Prostate gland (tissue), 2 donors: Measurements from ENCODE around the gene CELF2. TPM values are rescaled to one million over a fixed set of nuclear protein-coding genes. Genes with fewer than 3 reads are reported as not detected.

ENCODE experiments used
- DNase-seq: peaks from one replicate; pipeline ENCODE4 v3.0.0-alpha.2; 2019; ENCODE audit warnings: low spot score
- H3K27ac ChIP-seq, 2 donors: fragments of 200-600 bp; sonication (generic); 2 replicates each; pipeline ENCODE4 v1.5.1; 2017 to 2019
- H3K27me3 ChIP-seq: fragments of 200-600 bp; sonication (generic); replicated peaks from 2 replicates; pipeline ENCODE4 v1.5.1; 2019; ENCODE audit not compliant: insufficient read depth
- H3K36me3 ChIP-seq, 2 donors: fragments of 200-600 bp; sonication (generic); 1 replicate in 1 of 2; 2 replicates in 1 of 2; pipeline versions ENCODE4 v1.5.1 to v1.8.1; 2017 to 2019
- H3K4me1 ChIP-seq: fragments of 200-600 bp; sonication (generic); replicated peaks from 2 replicates; pipeline ENCODE4 v1.5.1; 2019
- H3K4me3 ChIP-seq, 2 donors: fragments of 200-600 bp; sonication (generic); 2 replicates each; pipeline ENCODE4 v1.5.1; 2017 to 2019
- H3K9me3 ChIP-seq: fragments of 200-600 bp; sonication (generic); 2 replicates; pipeline ENCODE4 v1.5.1; 2017
- POLR2A ChIP-seq: fragments of 450-650 bp; IDR thresholded peaks from one replicate; pipeline ENCODE4 v1.6.1; 2016; ENCODE audit warnings: antibody characterized with exemption, mild to moderate bottlenecking
- POLR2AphosphoS5 ChIP-seq: sonication (generic); formaldehyde crosslinking; IDR thresholded peaks from one replicate; pipeline ENCODE4 v1.6.1; 2017; ENCODE audit warnings: antibody characterized with exemption
- WGBS: methylation state at CpG from one replicate; pipeline ENCODE4 v1.1.5; 2018; 5-methylcytosine and 5-hydroxymethylcytosine counted together
- intact Hi-C: fragments of 100-400 bp; cut with DNase I; formaldehyde crosslinking; loops from one replicate; pipeline ENCODE4 v1.14.2; 2022
- total RNA-seq, 2 donors: library from RNA; depleted of rRNA; stranded (reverse); fragments of >200 nt; gene quantifications; one replicate each; pipeline ENCODE4 v1.1.0, GENCODE V29; 2016
- TF ChIP-seq, protein P1 (sequence below), 4 experiments: fragments of 200-600 bp in 2 of 4; fragments of 450-650 bp in 2 of 4; sonication (generic) in 2 of 4; IDR thresholded peaks; 1 replicate in 3 of 4; 2 replicates in 1 of 4; pipeline ENCODE4 v1.5.1; 2016 to 2019; ENCODE audit warnings: antibody characterized with exemption in 4 of 4, mild to moderate bottlenecking in 2 of 4, moderate library complexity in 2 of 4

The CELF2 gene
- total RNA-seq, 2 donors from 2014 or later: 19.2 to 43.2 TPM

DNA sequence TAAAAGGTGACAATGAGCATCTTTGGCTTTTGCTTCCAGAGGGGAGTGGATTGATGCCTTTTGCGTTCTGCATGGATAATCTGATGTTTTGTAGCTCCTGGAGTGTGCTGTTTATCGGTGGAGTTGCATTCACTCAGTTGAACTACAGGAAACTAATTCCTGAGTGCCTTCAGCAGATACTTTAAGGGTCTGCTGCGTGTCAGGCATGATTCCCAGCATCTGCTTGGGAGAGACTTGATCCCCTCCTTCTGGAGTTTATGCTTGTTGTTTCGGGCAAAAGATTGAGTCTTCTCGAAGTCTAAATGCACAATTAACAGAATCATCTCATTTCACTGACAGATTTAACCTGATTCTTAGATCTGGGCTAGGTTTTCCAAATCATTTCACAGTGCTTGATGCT, 46.2 kb downstream of the CELF2 start:
- no peak for DNase-seq
- no peak for TF ChIP-seq POLR2A
- TF ChIP-seq POLR2AphosphoS5: no peak
- TF ChIP-seq, protein P1, sequence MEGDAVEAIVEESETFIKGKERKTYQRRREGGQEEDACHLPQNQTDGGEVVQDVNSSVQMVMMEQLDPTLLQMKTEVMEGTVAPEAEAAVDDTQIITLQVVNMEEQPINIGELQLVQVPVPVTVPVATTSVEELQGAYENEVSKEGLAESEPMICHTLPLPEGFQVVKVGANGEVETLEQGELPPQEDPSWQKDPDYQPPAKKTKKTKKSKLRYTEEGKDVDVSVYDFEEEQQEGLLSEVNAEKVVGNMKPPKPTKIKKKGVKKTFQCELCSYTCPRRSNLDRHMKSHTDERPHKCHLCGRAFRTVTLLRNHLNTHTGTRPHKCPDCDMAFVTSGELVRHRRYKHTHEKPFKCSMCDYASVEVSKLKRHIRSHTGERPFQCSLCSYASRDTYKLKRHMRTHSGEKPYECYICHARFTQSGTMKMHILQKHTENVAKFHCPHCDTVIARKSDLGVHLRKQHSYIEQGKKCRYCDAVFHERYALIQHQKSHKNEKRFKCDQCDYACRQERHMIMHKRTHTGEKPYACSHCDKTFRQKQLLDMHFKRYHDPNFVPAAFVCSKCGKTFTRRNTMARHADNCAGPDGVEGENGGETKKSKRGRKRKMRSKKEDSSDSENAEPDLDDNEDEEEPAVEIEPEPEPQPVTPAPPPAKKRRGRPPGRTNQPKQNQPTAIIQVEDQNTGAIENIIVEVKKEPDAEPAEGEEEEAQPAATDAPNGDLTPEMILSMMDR (IDR thresholded peaks at IDR 0.05): no peak
- intact Hi-C loops: no loop called here
- H3K4me1 ChIP-seq: no peaks in the 10 kb centered on the region
- 81% methylated on average over 5 of the region's 5 CpGs for WGBS
- no peaks in the 10 kb centered on the region for H3K9me3 ChIP-seq
- no peak overlapping the region for H3K27ac ChIP-seq
- H3K27me3 ChIP-seq: no peaks in the 10 kb centered on the region
- H3K36me3 ChIP-seq: no peaks in the 10 kb centered on the region
- H3K4me3 ChIP-seq: no peak overlapping the region

DNA sequence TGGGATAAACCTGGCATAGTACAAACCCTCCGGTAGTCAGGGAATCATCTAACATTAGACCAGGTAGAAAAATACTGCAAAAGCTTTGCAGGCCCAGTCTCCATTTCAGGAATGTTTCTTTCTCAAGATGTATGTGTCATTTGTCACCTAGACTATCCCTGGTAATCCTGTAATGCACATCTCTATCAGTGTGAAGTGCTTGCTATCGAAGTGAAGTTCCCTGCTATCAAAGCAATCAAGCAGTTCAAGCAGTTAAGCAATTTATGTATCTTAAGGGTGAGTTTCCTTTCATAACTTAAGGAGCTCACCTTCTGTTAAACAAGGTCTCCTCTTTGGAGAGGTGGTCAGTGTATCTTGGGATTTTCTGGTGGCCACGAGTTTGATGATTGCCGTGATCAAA, 47.2 kb downstream of the CELF2 start:
- TF ChIP-seq POLR2AphosphoS5 (no peak), POLR2A (no peak)
- TF ChIP-seq, protein P1 (IDR thresholded peaks at IDR 0.05): no peak
- Histone ChIP-seq H3K27me3 (no peaks in the 10 kb centered on the region), H3K27ac (no peak overlapping the region), H3K4me3 (no peak overlapping the region), H3K36me3 (no peaks in the 10 kb centered on the region), H3K4me1 (no peaks in the 10 kb centered on the region), H3K9me3 (no peaks in the 10 kb centered on the region)
- no peak for DNase-seq
- intact Hi-C loops: no loop called here
- WGBS: 96% methylated on average over 4 of the region's 4 CpGs

DNA sequence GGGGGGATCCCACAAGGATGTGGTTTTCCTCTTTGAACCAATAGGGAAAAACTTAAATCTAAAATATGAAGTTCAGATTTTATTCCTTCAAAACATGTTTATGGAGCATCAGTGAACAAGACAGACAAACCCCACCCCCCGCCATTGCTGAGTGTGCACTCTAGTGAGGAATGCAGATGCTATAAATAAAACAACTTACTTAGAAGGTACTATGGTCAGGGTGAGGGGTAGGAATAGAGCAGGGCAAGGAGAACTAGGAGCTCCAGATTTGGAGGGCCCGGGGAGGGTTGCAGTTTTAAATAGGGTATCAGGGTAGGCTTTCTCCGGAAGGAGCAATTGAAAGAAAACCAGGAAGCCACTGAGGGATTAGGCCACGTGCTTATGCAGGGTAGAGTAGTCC, 47.9 kb downstream of the CELF2 start:
- 93% methylated on average over 4 of the region's 4 CpGs for WGBS
- Histone ChIP-seq H3K4me1 (no peaks in the 10 kb centered on the region), H3K27ac (no peak overlapping the region), H3K9me3 (no peaks in the 10 kb centered on the region), H3K36me3 (no peaks in the 10 kb centered on the region), H3K4me3 (no peak overlapping the region), H3K27me3 (no peaks in the 10 kb centered on the region)
- DNase-seq: no peak
- intact Hi-C loops: no loop called here
- TF ChIP-seq POLR2AphosphoS5 (no peak), POLR2A (no peak)
- TF ChIP-seq, protein P1 (IDR thresholded peaks at IDR 0.05): no peak

DNA sequence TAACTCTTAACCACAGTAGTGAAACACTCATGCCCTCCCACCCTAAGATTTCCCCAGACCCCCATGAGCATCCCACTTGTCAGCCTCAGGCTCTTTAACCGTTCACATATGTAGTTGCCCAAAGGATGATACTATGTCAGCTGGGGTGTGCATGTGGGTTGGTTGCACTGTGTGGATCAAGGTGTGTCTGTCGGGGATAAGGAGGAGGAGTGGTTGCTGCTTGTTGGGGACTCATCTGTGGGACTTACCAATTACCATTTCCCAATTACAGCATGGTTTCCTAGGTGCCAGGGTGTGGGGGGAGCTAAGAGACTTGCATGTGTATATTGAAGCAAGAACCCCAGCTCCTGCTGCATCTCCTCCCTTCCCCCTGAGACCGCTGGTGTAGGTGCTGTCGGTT, 48.8 kb downstream of the CELF2 start:
- H3K4me1 ChIP-seq: no peaks in the 10 kb centered on the region
- no peaks in the 10 kb centered on the region for H3K27me3 ChIP-seq
- intact Hi-C loops: no loop called here
- no peak overlapping the region for H3K27ac ChIP-seq
- no peaks in the 10 kb centered on the region for H3K9me3 ChIP-seq
- H3K36me3 ChIP-seq: no peaks in the 10 kb centered on the region
- TF ChIP-seq POLR2AphosphoS5 (no peak), POLR2A (no peak)
- TF ChIP-seq, protein P1 (IDR thresholded peaks at IDR 0.05): no peak
- WGBS: 94% methylated on average over 4 of the region's 4 CpGs
- no peak overlapping the region for H3K4me3 ChIP-seq
- DNase-seq: no peak

DNA sequence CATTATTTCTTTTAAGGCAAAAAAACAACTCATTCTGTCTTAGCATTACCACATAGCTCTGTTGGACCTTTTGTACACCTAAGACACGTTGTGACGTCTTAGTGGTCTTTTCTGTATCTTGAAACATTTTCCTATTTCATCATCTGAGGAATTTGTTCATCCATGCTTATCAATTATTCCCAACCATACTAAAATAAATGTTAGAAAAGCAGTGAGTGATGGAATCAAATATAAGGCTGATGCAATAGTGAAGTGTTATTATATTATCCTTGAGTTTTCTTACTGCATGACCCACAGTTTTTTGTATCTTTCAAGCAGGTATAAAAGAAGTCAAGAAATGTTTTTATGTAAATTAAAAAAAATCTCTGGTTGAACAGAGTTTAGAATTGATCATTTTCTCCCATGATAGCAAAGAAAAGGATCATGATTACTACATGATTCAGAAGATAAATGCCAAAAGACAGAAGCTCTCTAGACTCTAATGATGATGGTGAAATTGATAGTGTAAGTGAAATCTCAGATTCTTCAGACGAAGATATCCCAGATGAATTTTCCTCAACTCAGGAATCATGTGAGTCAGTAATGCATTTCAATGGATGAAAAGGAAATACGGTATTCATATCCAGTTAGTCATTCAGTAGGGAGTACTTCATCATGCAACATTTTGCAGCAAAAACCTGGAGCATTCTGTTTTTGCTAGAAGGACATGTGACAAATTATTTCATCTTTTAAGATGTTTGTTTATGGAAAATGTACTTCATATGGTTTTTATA, 51.4 kb downstream of the CELF2 start:
- H3K27me3 ChIP-seq: no peaks in the 10 kb centered on the region
- no peak for DNase-seq
- H3K27ac ChIP-seq: no peak overlapping the region
- intact Hi-C loops: no loop called here
- TF ChIP-seq POLR2A: no peak
- TF ChIP-seq POLR2AphosphoS5: no peak
- TF ChIP-seq, protein P1 (IDR thresholded peaks at IDR 0.05): no peak
- no peak overlapping the region for H3K4me3 ChIP-seq
- WGBS: 93% methylated on average over 4 of the region's 4 CpGs
- no peaks in the 10 kb centered on the region for H3K4me1 ChIP-seq
- H3K36me3 ChIP-seq: no peaks in the 10 kb centered on the region
- H3K9me3 ChIP-seq: no peaks in the 10 kb centered on the region
